ENCODE results near the gene GRIN3B.

The GRIN3B gene

DNA sequence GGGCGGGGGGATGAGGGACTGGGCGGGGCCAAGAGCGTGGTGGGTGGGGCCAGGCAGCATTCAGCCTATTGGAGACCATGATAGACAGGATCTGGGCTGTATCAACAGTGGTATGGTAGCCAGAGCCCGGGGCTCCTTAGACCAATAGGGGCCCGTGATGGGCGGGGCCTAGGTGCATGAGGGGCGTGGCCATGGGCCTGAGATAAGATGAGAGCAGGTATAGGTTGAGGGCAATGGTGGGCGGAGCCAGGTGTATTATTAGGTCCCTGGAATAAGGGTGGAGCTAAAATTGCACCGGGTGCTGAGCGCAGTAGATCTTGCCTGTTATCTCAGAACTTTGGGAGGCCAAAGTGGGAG, 45.0 kb downstream of the GRIN3B start:
- TF ChIP-seq, protein P1, sequence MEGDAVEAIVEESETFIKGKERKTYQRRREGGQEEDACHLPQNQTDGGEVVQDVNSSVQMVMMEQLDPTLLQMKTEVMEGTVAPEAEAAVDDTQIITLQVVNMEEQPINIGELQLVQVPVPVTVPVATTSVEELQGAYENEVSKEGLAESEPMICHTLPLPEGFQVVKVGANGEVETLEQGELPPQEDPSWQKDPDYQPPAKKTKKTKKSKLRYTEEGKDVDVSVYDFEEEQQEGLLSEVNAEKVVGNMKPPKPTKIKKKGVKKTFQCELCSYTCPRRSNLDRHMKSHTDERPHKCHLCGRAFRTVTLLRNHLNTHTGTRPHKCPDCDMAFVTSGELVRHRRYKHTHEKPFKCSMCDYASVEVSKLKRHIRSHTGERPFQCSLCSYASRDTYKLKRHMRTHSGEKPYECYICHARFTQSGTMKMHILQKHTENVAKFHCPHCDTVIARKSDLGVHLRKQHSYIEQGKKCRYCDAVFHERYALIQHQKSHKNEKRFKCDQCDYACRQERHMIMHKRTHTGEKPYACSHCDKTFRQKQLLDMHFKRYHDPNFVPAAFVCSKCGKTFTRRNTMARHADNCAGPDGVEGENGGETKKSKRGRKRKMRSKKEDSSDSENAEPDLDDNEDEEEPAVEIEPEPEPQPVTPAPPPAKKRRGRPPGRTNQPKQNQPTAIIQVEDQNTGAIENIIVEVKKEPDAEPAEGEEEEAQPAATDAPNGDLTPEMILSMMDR (IDR thresholded peaks at IDR 0.05): no peak

DNA sequence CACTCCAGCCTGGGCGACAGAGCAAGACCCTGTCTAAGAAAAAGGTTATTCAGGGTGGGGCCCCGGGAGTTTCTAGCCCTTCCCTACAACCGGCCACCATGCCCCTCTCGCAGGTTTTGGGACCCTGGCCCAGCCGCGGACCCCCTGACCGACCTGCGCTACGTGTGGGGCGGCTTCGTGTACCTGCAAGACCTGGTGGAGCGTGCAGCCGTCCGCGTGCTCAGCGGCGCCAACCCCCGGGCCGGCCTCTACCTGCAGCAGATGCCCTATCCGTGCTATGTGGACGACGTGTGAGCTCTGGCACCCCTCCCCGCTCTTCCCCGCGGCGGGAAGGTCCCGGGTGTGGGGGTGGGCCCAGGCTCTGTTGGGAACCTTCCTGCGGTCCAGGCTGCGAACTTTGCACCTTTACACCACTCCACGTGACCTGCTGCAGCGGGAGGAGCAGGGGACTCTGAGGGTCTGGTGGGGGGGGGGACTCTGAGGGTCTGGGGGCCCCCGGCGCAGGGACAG, 46.0 kb downstream of the GRIN3B start:
- TF ChIP-seq, protein P1 (IDR thresholded peaks at IDR 0.05): no peak

DNA sequence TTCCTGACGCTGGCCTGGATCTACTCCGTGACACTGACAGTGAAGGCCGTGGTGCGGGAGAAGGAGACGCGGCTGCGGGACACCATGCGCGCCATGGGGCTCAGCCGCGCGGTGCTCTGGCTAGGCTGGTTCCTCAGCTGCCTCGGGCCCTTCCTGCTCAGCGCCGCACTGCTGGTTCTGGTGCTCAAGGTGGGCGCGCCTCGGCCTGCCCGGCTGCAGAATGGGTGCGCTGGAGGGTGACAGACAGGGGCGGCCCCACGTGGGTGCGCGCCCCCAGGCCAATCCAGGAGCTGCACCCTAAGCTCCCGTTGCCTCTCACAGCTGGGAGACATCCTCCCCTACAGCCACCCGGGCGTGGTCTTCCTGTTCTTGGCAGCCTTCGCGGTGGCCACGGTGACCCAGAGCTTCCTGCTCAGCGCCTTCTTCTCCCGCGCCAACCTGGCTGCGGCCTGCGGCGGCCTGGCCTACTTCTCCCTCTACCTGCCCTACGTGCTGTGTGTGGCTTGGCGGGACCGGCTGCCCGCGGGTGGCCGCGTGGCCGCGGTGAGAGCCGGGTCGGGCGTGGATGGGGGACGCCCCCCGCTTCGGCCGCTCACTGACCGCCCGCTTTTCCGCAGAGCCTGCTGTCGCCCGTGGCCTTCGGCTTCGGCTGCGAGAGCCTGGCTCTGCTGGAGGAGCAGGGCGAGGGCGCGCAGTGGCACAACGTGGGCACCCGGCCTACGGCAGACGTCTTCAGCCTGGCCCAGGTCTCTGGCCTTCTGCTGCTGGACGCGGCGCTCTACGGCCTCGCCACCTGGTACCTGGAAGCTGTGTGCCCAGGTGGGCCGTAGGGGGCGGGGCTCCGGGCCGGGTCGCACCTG, 46.8 kb downstream of the GRIN3B start:
- TF ChIP-seq, protein P1 (IDR thresholded peaks at IDR 0.05): no peak

DNA sequence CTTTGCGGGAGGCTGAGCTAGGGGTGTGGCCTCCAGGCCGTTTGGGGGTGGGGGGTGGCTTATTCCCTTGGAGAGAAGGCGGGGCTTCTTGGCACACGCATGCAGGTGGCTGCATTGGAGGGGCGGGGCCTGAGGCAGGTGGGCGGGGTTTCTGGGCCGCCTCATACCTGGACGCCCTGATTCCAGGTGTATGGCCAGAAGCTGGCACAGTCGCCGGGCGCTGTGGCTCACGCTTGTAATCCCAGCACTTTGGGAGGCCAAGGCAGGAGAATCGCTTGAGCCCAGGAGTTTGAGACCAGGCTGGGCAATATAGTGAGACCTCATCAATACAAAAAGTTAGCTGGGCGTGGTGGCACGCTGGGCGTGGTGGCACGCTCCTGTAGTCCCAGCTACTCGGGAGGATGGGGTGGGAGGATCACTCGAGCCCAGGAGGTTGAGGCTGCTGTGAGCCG, 47.5 kb downstream of the GRIN3B start:
- TF ChIP-seq, protein P1 (IDR thresholded peaks at IDR 0.05): no peak

DNA sequence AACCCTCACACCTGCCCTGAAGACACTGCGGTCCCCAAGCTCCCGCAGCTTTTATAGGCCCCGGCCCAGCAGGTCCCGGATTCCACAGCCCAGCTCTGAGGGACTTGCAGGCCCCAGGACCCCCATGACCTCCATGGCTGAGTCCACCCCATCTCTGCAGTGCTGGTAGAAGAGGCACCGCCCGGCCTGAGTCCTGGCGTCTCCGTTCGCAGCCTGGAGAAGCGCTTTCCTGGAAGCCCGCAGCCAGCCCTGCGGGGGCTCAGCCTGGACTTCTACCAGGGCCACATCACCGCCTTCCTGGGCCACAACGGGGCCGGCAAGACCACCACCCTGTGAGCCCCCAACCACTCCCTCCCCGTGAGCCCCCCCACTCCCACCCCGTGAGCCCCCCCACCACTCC, 48.9 kb downstream of the GRIN3B start:
- TF ChIP-seq, protein P1 (IDR thresholded peaks at IDR 0.05): no peak

DNA sequence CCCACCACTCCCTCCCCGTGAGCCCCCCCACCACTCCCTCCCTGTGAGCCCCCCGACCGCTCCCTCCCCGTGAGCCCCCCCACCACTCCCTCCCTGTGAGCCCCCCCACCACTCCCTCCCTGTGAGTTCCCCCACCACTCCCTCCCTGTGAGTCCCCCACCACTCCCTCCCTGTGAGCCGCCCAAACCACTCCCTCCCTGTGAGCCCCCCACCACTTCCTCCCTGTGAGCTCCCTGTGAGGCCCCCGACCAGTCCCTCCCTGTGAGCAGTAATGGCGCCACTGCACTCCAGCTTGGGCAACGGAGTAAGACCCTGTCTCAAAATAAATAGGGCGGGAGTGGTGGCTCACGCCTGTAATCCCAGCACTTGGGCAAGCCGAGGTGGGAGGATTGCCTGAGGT, 49.6 kb downstream of the GRIN3B start:
- TF ChIP-seq, protein P1 (IDR thresholded peaks at IDR 0.05): no peak

DNA sequence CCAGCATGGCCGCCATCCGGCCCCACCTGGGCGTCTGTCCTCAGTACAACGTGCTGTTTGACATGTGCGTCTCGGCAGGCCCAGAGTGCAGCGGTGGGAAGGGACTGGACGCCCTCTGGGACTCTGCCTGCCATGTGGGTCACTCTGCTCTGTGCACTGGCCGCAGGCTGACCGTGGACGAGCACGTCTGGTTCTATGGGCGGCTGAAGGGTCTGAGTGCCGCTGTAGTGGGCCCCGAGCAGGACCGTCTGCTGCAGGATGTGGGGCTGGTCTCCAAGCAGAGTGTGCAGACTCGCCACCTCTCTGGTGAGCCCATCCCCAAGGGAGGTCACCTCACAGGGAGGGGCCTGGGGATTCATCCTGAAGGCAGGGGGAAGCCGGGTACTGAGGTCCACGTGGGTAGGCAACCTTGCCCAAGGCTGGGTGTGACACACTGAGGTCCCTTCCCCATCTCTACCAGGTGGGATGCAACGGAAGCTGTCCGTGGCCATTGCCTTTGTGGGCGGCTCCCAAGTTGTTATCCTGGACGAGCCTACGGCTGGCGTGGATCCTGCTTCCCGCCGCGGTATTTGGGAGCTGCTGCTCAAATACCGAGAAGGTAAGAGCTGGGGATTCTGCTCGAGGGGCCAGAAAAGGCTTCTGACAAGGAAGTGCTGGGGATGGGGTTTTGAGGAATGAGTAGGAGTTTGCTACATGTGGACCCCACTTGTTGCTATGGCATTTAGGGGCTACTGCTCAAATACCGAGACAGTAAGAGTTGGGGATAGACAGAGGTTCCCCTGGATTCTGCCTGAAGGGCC, 51.0 kb downstream of the GRIN3B start:
- TF ChIP-seq, protein P1 (IDR thresholded peaks at IDR 0.05): no peak

Data from LNCAP (cell line).